ENCODE data around the gene MED20. TPM values are rescaled to one million over a fixed set of nuclear protein-coding genes. Genes with fewer than 3 reads are reported as not detected.

Gene MED20
- total RNA-seq, 1 experiment from 2014 or later = 26.4 TPM

DNA sequence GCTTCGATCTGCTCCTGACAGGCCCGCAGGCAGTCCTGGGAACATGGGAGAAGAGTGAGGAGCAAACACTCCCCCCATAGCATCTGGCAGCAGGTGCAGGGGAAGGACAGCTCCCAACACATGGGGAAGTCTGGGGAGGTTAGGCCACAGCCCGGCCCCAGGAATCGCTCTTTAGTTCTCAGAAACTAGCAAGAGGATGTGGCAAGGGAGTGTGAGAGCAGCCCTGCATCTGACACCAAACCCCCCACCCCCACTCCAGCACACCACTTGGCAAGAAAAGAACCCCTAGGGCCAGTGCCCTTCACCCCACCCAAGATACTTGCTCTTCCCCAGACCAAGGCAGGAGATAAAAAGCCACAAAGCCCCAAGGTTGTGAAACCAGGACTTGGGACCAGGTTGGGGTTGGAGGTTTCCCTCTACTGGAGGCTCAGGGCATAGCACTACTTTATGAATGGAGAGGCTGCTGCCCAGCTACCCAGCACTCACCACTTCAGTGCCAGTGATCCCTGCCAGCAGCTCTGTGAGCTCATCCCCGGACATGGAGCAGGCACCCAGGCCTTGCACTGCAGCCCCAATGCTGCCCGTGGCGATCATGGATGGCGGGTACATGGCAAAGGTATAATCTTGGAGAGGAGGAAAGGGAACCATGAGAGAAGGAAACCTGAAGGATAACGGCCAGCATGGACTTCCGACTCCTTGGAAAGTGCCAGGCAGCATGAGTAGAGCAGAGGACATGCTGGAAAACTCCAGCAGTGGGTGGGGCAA, 15.3 kb upstream of the MED20 start (continued):
- TF ChIP-seq, protein P1, sequence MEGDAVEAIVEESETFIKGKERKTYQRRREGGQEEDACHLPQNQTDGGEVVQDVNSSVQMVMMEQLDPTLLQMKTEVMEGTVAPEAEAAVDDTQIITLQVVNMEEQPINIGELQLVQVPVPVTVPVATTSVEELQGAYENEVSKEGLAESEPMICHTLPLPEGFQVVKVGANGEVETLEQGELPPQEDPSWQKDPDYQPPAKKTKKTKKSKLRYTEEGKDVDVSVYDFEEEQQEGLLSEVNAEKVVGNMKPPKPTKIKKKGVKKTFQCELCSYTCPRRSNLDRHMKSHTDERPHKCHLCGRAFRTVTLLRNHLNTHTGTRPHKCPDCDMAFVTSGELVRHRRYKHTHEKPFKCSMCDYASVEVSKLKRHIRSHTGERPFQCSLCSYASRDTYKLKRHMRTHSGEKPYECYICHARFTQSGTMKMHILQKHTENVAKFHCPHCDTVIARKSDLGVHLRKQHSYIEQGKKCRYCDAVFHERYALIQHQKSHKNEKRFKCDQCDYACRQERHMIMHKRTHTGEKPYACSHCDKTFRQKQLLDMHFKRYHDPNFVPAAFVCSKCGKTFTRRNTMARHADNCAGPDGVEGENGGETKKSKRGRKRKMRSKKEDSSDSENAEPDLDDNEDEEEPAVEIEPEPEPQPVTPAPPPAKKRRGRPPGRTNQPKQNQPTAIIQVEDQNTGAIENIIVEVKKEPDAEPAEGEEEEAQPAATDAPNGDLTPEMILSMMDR (IDR thresholded peaks at IDR 0.05 in 2 of 3, conservative IDR thresholded peaks at IDR 0.05 in 1 of 3; ENCODE audit: borderline replicate concordance in 1 of 3, insufficient read depth in 1 of 3, low read depth in 2 of 3, low read length in 2 of 3) = peak; percentile 64 to 92 (median 84); a peak in 5 of 6 replicates
- TF ChIP-seq, protein P2, sequence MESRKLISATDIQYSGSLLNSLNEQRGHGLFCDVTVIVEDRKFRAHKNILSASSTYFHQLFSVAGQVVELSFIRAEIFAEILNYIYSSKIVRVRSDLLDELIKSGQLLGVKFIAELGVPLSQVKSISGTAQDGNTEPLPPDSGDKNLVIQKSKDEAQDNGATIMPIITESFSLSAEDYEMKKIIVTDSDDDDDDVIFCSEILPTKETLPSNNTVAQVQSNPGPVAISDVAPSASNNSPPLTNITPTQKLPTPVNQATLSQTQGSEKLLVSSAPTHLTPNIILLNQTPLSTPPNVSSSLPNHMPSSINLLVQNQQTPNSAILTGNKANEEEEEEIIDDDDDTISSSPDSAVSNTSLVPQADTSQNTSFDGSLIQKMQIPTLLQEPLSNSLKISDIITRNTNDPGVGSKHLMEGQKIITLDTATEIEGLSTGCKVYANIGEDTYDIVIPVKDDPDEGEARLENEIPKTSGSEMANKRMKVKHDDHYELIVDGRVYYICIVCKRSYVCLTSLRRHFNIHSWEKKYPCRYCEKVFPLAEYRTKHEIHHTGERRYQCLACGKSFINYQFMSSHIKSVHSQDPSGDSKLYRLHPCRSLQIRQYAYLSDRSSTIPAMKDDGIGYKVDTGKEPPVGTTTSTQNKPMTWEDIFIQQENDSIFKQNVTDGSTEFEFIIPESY (IDR thresholded peaks at IDR 0.05; ENCODE audit: extremely low read depth, insufficient replicate concordance, low read length) = no peak
- TF ChIP-seq EZH2phosphoT487 (IDR thresholded peaks at IDR 0.05; ENCODE audit: borderline replicate concordance) (no peak), ZFX (IDR thresholded peaks at IDR 0.05) (no peak), EZH2 (IDR thresholded peaks at IDR 0.05) (no peak), CEBPB (IDR thresholded peaks at IDR 0.05; ENCODE audit: low read depth) (peak; percentile 69), FOSL1 (IDR thresholded peaks at IDR 0.05; ENCODE audit: low read depth) (no peak), EGR1 (IDR thresholded peaks at IDR 0.05; ENCODE audit: low read depth) (no peak)

DNA sequence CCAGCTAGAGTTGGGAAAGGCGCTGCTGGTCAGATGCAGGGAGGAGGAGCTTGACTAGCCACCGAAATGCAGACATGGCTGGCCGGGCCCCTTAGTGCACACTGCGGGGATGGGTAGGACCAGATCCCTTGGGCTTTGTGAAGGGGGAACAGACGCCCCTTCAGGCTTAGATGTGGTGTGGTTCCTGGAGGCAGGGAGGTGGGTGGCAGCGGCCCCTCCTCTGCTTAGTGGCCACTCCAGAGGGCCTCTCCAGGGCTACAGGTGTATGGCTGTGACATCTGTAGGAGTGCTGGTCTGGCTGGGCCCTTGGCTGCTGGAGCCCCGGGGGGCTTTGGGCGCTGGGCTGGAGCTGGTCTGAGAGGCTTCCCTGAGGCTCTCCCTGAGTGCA, 14.7 kb upstream of the MED20 start:
- BruUV-seq (replicated peaks) = no TSS peak
- CTCF ChIA-PET = interaction anchor here (1.0 to 5.7 kb wide), 3 partner anchors 9 to 109 kb away, joined by 4 to 25 read pairs (median 7); partner anchors contain the start of genes BYSL and MED20
- H3K36me3 ChIP-seq (ENCODE audit: control insufficient read depth in 1 of 2, insufficient read depth in 2 of 2, low read length in 2 of 2) = peaks cover 26 to 34% of the 10 kb centered on the region in 2 experiments; a peak in 3 of 4 replicates
- no peak overlapping the region for H3K4me3 ChIP-seq (replicated peaks in 1 of 2; ENCODE audit: low read depth in 1 of 2, low read length in 2 of 2)
- H3K4me1 ChIP-seq (ENCODE audit: control insufficient read depth in 1 of 2, insufficient read depth in 2 of 2, low read length in 2 of 2) = peaks cover 6 to 25% of the 10 kb centered on the region in 2 experiments; a peak in 3 of 4 replicates
- H3K9me2 ChIP-seq (ENCODE audit: insufficient read depth) = no peaks in the 10 kb centered on the region
- H3K9me3 ChIP-seq (ENCODE audit: control insufficient read depth in 1 of 2, insufficient read depth in 1 of 2, low read depth in 1 of 2, low read length in 2 of 2) = no peaks in the 10 kb centered on the region
- H3K4me2 ChIP-seq (ENCODE audit: low read length) = no peak overlapping the region
- ATAC-seq (peak; percentile 8; the same call in 1 of the 2 replicates), DNase-seq (ENCODE audit: low read depth, low spot score) (no peak)
- peak overlapping the region; percentile 24; the same call in 1 of the 2 replicates for H3K27ac ChIP-seq (ENCODE audit: low read depth, low read length)
- no peak overlapping the region for H2AFZ ChIP-seq (ENCODE audit: low read depth, low read length, poor library complexity, severe bottlenecking)
- RAD21 ChIA-PET (ENCODE audit: low non-redundant PET in 1 of 2, low total read pairs in 2 of 2, uncharacterized antibody in 2 of 2, unreplicated experiment in 2 of 2) = no interaction called here
- POLR2A ChIA-PET = interaction anchor here (0.7 kb wide), 1 partner anchor 15 kb away, joined by 3 read pairs; the partner anchor contains the start of genes BYSL and MED20
- H4K20me1 ChIP-seq (ENCODE audit: insufficient read depth) = no peaks in the 10 kb centered on the region
- intact Hi-C loops (cut with micrococcal nuclease) = loop anchor here (1.0 to 5.0 kb wide), 3 partner anchors 89 to 148 kb away; partner anchors contain the start of gene TOMM6
- H3K9ac ChIP-seq (ENCODE audit: low read length) = no peak overlapping the region
- peaks cover 5% of the 10 kb centered on the region; the same call in 1 of the 2 replicates for H3K79me2 ChIP-seq (ENCODE audit: insufficient read depth, low read length)
- H3K27me3 ChIP-seq (ENCODE audit: insufficient read depth, low read length) = no peaks in the 10 kb centered on the region
- TF ChIP-seq, protein P3, sequence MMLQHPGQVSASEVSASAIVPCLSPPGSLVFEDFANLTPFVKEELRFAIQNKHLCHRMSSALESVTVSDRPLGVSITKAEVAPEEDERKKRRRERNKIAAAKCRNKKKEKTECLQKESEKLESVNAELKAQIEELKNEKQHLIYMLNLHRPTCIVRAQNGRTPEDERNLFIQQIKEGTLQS (IDR thresholded peaks at IDR 0.05) = no peak
- no peak for TF ChIP-seq ELF1 (IDR thresholded peaks at IDR 0.05; ENCODE audit: borderline replicate concordance, low read depth)
- TF ChIP-seq, protein P1 (IDR thresholded peaks at IDR 0.05 in 2 of 3, conservative IDR thresholded peaks at IDR 0.05 in 1 of 3; ENCODE audit: borderline replicate concordance in 1 of 3, insufficient read depth in 1 of 3, low read depth in 2 of 3, low read length in 2 of 3) = no peak
- no peak for TF ChIP-seq ZFX (IDR thresholded peaks at IDR 0.05)
- TF ChIP-seq, protein P4, sequence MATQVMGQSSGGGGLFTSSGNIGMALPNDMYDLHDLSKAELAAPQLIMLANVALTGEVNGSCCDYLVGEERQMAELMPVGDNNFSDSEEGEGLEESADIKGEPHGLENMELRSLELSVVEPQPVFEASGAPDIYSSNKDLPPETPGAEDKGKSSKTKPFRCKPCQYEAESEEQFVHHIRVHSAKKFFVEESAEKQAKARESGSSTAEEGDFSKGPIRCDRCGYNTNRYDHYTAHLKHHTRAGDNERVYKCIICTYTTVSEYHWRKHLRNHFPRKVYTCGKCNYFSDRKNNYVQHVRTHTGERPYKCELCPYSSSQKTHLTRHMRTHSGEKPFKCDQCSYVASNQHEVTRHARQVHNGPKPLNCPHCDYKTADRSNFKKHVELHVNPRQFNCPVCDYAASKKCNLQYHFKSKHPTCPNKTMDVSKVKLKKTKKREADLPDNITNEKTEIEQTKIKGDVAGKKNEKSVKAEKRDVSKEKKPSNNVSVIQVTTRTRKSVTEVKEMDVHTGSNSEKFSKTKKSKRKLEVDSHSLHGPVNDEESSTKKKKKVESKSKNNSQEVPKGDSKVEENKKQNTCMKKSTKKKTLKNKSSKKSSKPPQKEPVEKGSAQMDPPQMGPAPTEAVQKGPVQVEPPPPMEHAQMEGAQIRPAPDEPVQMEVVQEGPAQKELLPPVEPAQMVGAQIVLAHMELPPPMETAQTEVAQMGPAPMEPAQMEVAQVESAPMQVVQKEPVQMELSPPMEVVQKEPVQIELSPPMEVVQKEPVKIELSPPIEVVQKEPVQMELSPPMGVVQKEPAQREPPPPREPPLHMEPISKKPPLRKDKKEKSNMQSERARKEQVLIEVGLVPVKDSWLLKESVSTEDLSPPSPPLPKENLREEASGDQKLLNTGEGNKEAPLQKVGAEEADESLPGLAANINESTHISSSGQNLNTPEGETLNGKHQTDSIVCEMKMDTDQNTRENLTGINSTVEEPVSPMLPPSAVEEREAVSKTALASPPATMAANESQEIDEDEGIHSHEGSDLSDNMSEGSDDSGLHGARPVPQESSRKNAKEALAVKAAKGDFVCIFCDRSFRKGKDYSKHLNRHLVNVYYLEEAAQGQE (IDR thresholded peaks at IDR 0.05; ENCODE audit: low read depth) = no peak
- no peak for TF ChIP-seq POLR2A (IDR thresholded peaks at IDR 0.05; ENCODE audit: borderline replicate concordance, extremely low read depth, insufficient read depth, insufficient read length)
